B cell (primary cell): Measurements from ENCODE around the gene PADI3.

Experiments used
- CTCF ChIP-seq: fragments of 200-600 bp; IDR thresholded peaks from one replicate; pipeline ENCODE4 v1.8.0; 2022; ENCODE audit warnings: antibody characterized with exemption, mild to moderate bottlenecking
- EZH2 ChIP-seq: IDR thresholded peaks from 2 replicates; pipeline ENCODE4 v1.6.1; 2012; ENCODE audit warnings: borderline replicate concordance, low read depth, mild to moderate bottlenecking, moderate library complexity, low read length; ENCODE audit not compliant: insufficient read depth, poor library complexity, severe bottlenecking

GRCh38 chr1:17200246-17200645, 48.7 kb upstream of the PADI3 start:
- TF ChIP-seq CTCF (no peak), EZH2 (no peak)
